ENCODE measurements around the gene ATP13A2. TPM values are rescaled to one million over a fixed set of nuclear protein-coding genes. Genes with fewer than 3 reads are reported as not detected.
"Not testable (repeated sequence)": the region's sequence is repeated elsewhere in the genome, so short reads cannot be mapped to it uniquely, and the experiment has no call there.

The ATP13A2 gene
- polyA plus RNA-seq, 4 donors: 14.6 to 33.7 (median 17.4) TPM

GRCh38 chr1:16964169-16964568 is 47.6 kb downstream of the ATP13A2 start:
- not testable (repeated sequence) for DNase-seq; FAIRE-seq; H3K27me3 ChIP-seq (ENCODE audit: control insufficient read depth in 3 of 3, insufficient read depth in 3 of 3, low read length in 3 of 3); H3K27ac ChIP-seq (ENCODE audit: low read depth in 1 of 3, low read length in 2 of 3); H3K9me3 ChIP-seq (ENCODE audit: control insufficient read depth in 2 of 2, insufficient read depth in 1 of 2, low read depth in 1 of 2, low read length in 1 of 2); H3K4me1 ChIP-seq (ENCODE audit: control insufficient read depth in 3 of 3, insufficient read depth in 2 of 3, low read depth in 1 of 3, low read length in 2 of 3); H3K4me3 ChIP-seq (ENCODE audit: low read depth in 1 of 3, low read length in 3 of 3)
- 94 to 97% (median 96%) methylated on average over 4 of the region's 4 CpGs for WGBS, 3 donors
- peaks cover 0 to 31% (median 2%) of the 10 kb centered on the region in 3 donors for H3K36me3 ChIP-seq (ENCODE audit: control insufficient read depth in 3 of 3, insufficient read depth in 2 of 3, low read depth in 1 of 3, low read length in 3 of 3)

- H3K36me3 ChIP-seq (ENCODE audit: control insufficient read depth in 3 of 3, insufficient read depth in 2 of 3, low read depth in 1 of 3, low read length in 3 of 3): peaks cover 0 to 29% (median 2%) of the 10 kb centered on the region in 3 donors
- WGBS, 3 donors: 81 to 86% (median 84%) methylated on average over 14 of the region's 14 CpGs
- DNase-seq (no peak), FAIRE-seq (no peak)
- peak overlapping the region in 1 of 3 donors; percentile 58 for H3K4me3 ChIP-seq (ENCODE audit: low read depth in 1 of 3, low read length in 3 of 3)
- no peaks in the 10 kb centered on the region for H3K4me1 ChIP-seq (ENCODE audit: control insufficient read depth in 3 of 3, insufficient read depth in 2 of 3, low read depth in 1 of 3, low read length in 2 of 3)
- no peak overlapping the region for H3K27ac ChIP-seq (ENCODE audit: low read depth in 1 of 3, low read length in 2 of 3)
- H3K27me3 ChIP-seq (ENCODE audit: control insufficient read depth in 3 of 3, insufficient read depth in 3 of 3, low read length in 3 of 3): no peaks in the 10 kb centered on the region
- no peaks in the 10 kb centered on the region for H3K9me3 ChIP-seq (ENCODE audit: control insufficient read depth in 2 of 2, insufficient read depth in 1 of 2, low read depth in 1 of 2, low read length in 1 of 2)
Observed at GRCh38 chr1:16961297-16962133, 50.2 kb downstream of the ATP13A2 start.

- H3K4me3 ChIP-seq (ENCODE audit: low read depth in 1 of 3, low read length in 3 of 3): peak overlapping the region in 2 of 3 donors; percentile 40 to 58
Observed at GRCh38 chr1:16960560-16961296, 51.0 kb downstream of the ATP13A2 start.

GRCh38 chr1:16958475-16958874 is 53.3 kb downstream of the ATP13A2 start:
- no peaks in the 10 kb centered on the region for H3K27me3 ChIP-seq (ENCODE audit: control insufficient read depth in 3 of 3, insufficient read depth in 3 of 3, low read length in 3 of 3)
- H3K27ac ChIP-seq (ENCODE audit: low read depth in 1 of 3, low read length in 2 of 3): no peak overlapping the region
- H3K9me3 ChIP-seq (ENCODE audit: control insufficient read depth in 2 of 2, insufficient read depth in 1 of 2, low read depth in 1 of 2, low read length in 1 of 2): no peaks in the 10 kb centered on the region
- WGBS, 3 donors: 94 to 96% (median 96%) methylated on average over 12 of the region's 12 CpGs
- FAIRE-seq (no peak), DNase-seq (no peak)
- peaks cover 0 to 26% (median 2%) of the 10 kb centered on the region in 3 donors for H3K36me3 ChIP-seq (ENCODE audit: control insufficient read depth in 3 of 3, insufficient read depth in 2 of 3, low read depth in 1 of 3, low read length in 3 of 3)
- H3K4me1 ChIP-seq (ENCODE audit: control insufficient read depth in 3 of 3, insufficient read depth in 2 of 3, low read depth in 1 of 3, low read length in 2 of 3): no peaks in the 10 kb centered on the region
- H3K4me3 ChIP-seq (ENCODE audit: low read depth in 1 of 3, low read length in 3 of 3): no peak overlapping the region

More at GRCh38 chr1:16960560-16961296, 51.0 kb downstream of the ATP13A2 start:
- H3K27ac ChIP-seq (ENCODE audit: low read depth in 1 of 3, low read length in 2 of 3): peak overlapping the region in 2 of 3 donors; percentile 22 to 40
- H3K36me3 ChIP-seq (ENCODE audit: control insufficient read depth in 3 of 3, insufficient read depth in 2 of 3, low read depth in 1 of 3, low read length in 3 of 3): peaks cover 0 to 23% (median 2%) of the 10 kb centered on the region in 3 donors
- FAIRE-seq: no peak
- no peaks in the 10 kb centered on the region for H3K4me1 ChIP-seq (ENCODE audit: control insufficient read depth in 3 of 3, insufficient read depth in 2 of 3, low read depth in 1 of 3, low read length in 2 of 3)
- H3K27me3 ChIP-seq (ENCODE audit: control insufficient read depth in 3 of 3, insufficient read depth in 3 of 3, low read length in 3 of 3): no peaks in the 10 kb centered on the region
- H3K9me3 ChIP-seq (ENCODE audit: control insufficient read depth in 2 of 2, insufficient read depth in 1 of 2, low read depth in 1 of 2, low read length in 1 of 2): no peaks in the 10 kb centered on the region
- WGBS, 3 donors: 3 to 5% (median 4%) methylated on average over 29 to 57 of the region's 57 CpGs
- peak; percentile 83 to 91 for DNase-seq

GRCh38 chr1:16957731-16958130 is 54.0 kb downstream of the ATP13A2 start:
- Histone ChIP-seq H3K27me3 (ENCODE audit: control insufficient read depth in 3 of 3, insufficient read depth in 3 of 3, low read length in 3 of 3) (no peaks in the 10 kb centered on the region), H3K27ac (ENCODE audit: low read depth in 1 of 3, low read length in 2 of 3) (no peak overlapping the region), H3K4me1 (ENCODE audit: control insufficient read depth in 3 of 3, insufficient read depth in 2 of 3, low read depth in 1 of 3, low read length in 2 of 3) (no peaks in the 10 kb centered on the region), H3K4me3 (ENCODE audit: low read depth in 1 of 3, low read length in 3 of 3) (no peak overlapping the region), H3K9me3 (ENCODE audit: control insufficient read depth in 2 of 2, insufficient read depth in 1 of 2, low read depth in 1 of 2, low read length in 1 of 2) (no peaks in the 10 kb centered on the region), H3K36me3 (ENCODE audit: control insufficient read depth in 3 of 3, insufficient read depth in 2 of 3, low read depth in 1 of 3, low read length in 3 of 3) (peaks cover 0 to 23% (median 2%) of the 10 kb centered on the region in 3 donors)
- no peak for FAIRE-seq
- WGBS, 3 donors: 88 to 95% (median 95%) methylated on average over 8 of the region's 8 CpGs
- DNase-seq: no peak

GRCh38 chr1:16956775-16957174 is 55.0 kb downstream of the ATP13A2 start:
- Histone ChIP-seq H3K4me3 (ENCODE audit: low read depth in 1 of 3, low read length in 3 of 3) (no peak overlapping the region), H3K4me1 (ENCODE audit: control insufficient read depth in 3 of 3, insufficient read depth in 2 of 3, low read depth in 1 of 3, low read length in 2 of 3) (no peaks in the 10 kb centered on the region), H3K27ac (ENCODE audit: low read depth in 1 of 3, low read length in 2 of 3) (no peak overlapping the region), H3K9me3 (ENCODE audit: control insufficient read depth in 2 of 2, insufficient read depth in 1 of 2, low read depth in 1 of 2, low read length in 1 of 2) (no peaks in the 10 kb centered on the region), H3K36me3 (ENCODE audit: control insufficient read depth in 3 of 3, insufficient read depth in 2 of 3, low read depth in 1 of 3, low read length in 3 of 3) (peaks cover 0 to 23% (median 2%) of the 10 kb centered on the region in 3 donors), H3K27me3 (ENCODE audit: control insufficient read depth in 3 of 3, insufficient read depth in 3 of 3, low read length in 3 of 3) (no peaks in the 10 kb centered on the region)
- FAIRE-seq: no peak
- no peak for DNase-seq
- 93 to 95% (median 94%) methylated on average over 8 of the region's 8 CpGs for WGBS, 3 donors

- no peak for FAIRE-seq
- Histone ChIP-seq H3K4me1 (ENCODE audit: control insufficient read depth in 3 of 3, insufficient read depth in 2 of 3, low read depth in 1 of 3, low read length in 2 of 3) (no peaks in the 10 kb centered on the region), H3K27ac (ENCODE audit: low read depth in 1 of 3, low read length in 2 of 3) (no peak overlapping the region), H3K9me3 (ENCODE audit: control insufficient read depth in 2 of 2, insufficient read depth in 1 of 2, low read depth in 1 of 2, low read length in 1 of 2) (no peaks in the 10 kb centered on the region), H3K36me3 (ENCODE audit: control insufficient read depth in 3 of 3, insufficient read depth in 2 of 3, low read depth in 1 of 3, low read length in 3 of 3) (peaks cover 0 to 23% (median 2%) of the 10 kb centered on the region in 3 donors), H3K4me3 (ENCODE audit: low read depth in 1 of 3, low read length in 3 of 3) (no peak overlapping the region), H3K27me3 (ENCODE audit: control insufficient read depth in 3 of 3, insufficient read depth in 3 of 3, low read length in 3 of 3) (no peaks in the 10 kb centered on the region)
- DNase-seq: no peak
- WGBS, 3 donors: 95 to 97% (median 96%) methylated on average over 25 of the region's 25 CpGs
Observed at GRCh38 chr1:16955186-16955585, 56.5 kb downstream of the ATP13A2 start.

GRCh38 chr1:16954579-16954978 is 57.1 kb downstream of the ATP13A2 start:
- WGBS, 3 donors: 92 to 99% (median 96%) methylated on average over 17 to 18 of the region's 18 CpGs
- Histone ChIP-seq H3K9me3 (ENCODE audit: control insufficient read depth in 2 of 2, insufficient read depth in 1 of 2, low read depth in 1 of 2, low read length in 1 of 2) (no peaks in the 10 kb centered on the region), H3K4me1 (ENCODE audit: control insufficient read depth in 3 of 3, insufficient read depth in 2 of 3, low read depth in 1 of 3, low read length in 2 of 3) (no peaks in the 10 kb centered on the region), H3K4me3 (ENCODE audit: low read depth in 1 of 3, low read length in 3 of 3) (no peak overlapping the region), H3K27me3 (ENCODE audit: control insufficient read depth in 3 of 3, insufficient read depth in 3 of 3, low read length in 3 of 3) (no peaks in the 10 kb centered on the region), H3K27ac (ENCODE audit: low read depth in 1 of 3, low read length in 2 of 3) (no peak overlapping the region), H3K36me3 (ENCODE audit: control insufficient read depth in 3 of 3, insufficient read depth in 2 of 3, low read depth in 1 of 3, low read length in 3 of 3) (peaks cover 0 to 23% (median 2%) of the 10 kb centered on the region in 3 donors)
- FAIRE-seq: no peak
- DNase-seq: no peak

Measured in small intestine (tissue), 7 donors.